Liver (tissue), 9 donors: ENCODE data around the gene HS3ST6. TPM values are rescaled to one million over a fixed set of nuclear protein-coding genes. Genes with fewer than 3 reads are reported as not detected.

Experiments
- DNase-seq: peaks from one replicate; pipeline ENCODE4 v3.0.0-alpha.2; 2017; ENCODE audit warnings: low spot score
- H3K27ac ChIP-seq, 2 donors: one replicate each; pipeline ENCODE4 v1.7.0; 2013; ENCODE audit warnings: inconsistent platforms in 2 of 2, low read length in 2 of 2, control low read depth in 1 of 2, low read depth in 1 of 2, mild to moderate bottlenecking in 1 of 2
- H3K27me3 ChIP-seq, 4 donors: one replicate each; pipeline versions ENCODE4 v1.6.1 to v1.7.0; 2013; ENCODE audit warnings: low read length in 3 of 4, inconsistent platforms in 1 of 4, mild to moderate bottlenecking in 1 of 4, moderate library complexity in 1 of 4; ENCODE audit not compliant: control insufficient read depth in 4 of 4, insufficient read depth in 4 of 4
- H3K36me3 ChIP-seq, 4 donors: one replicate each; pipeline versions ENCODE4 v1.6.1 to v1.7.0; 2013; ENCODE audit warnings: low read length in 3 of 4, mild to moderate bottlenecking in 3 of 4, low read depth in 1 of 4, moderate library complexity in 1 of 4; ENCODE audit not compliant: control insufficient read depth in 4 of 4, insufficient read depth in 3 of 4
- H3K4me1 ChIP-seq, 4 donors: one replicate each; pipeline versions ENCODE4 v1.6.1 to v1.7.0; 2013; ENCODE audit warnings: low read length in 3 of 4, mild to moderate bottlenecking in 3 of 4, moderate library complexity in 1 of 4; ENCODE audit not compliant: control insufficient read depth in 4 of 4, insufficient read depth in 4 of 4
- H3K4me3 ChIP-seq, 3 donors: one replicate each; pipeline versions ENCODE4 v1.6.1 to v1.7.0; 2013; ENCODE audit warnings: low read length in 3 of 3, control low read depth in 1 of 3, low read depth in 1 of 3, mild to moderate bottlenecking in 1 of 3
- H3K9ac ChIP-seq, 2 donors: one replicate each; pipeline ENCODE4 v1.7.0; 2013; ENCODE audit warnings: low read length in 2 of 2, mild to moderate bottlenecking in 2 of 2, moderate library complexity in 2 of 2, control low read depth in 1 of 2, low read depth in 1 of 2
- H3K9me3 ChIP-seq, 4 donors: one replicate each; pipeline versions ENCODE4 v1.6.1 to v1.7.0; 2013; ENCODE audit warnings: low read length in 3 of 4; ENCODE audit not compliant: control insufficient read depth in 4 of 4
- EGR1 ChIP-seq, 2 donors: IDR thresholded peaks; 2 replicates each; pipeline ENCODE4 v1.6.1; 2016 to 2018; ENCODE audit warnings: antibody characterized with exemption in 2 of 2, low read depth in 2 of 2
- FOXA1 ChIP-seq: IDR thresholded peaks from 2 replicates; pipeline ENCODE4 v1.6.1; 2016; ENCODE audit warnings: antibody characterized with exemption
- FOXA2 ChIP-seq: IDR thresholded peaks from 2 replicates; pipeline ENCODE4 v1.6.1; 2016; ENCODE audit warnings: antibody characterized with exemption
- GABPA ChIP-seq, 2 donors: IDR thresholded peaks in 1 of 2; conservative IDR thresholded peaks in 1 of 2; 2 replicates each; pipeline ENCODE4 v1.6.1; 2016; ENCODE audit warnings: antibody characterized with exemption in 2 of 2, mild to moderate bottlenecking in 1 of 2, moderate library complexity in 1 of 2
- HNF4A ChIP-seq, 2 donors: conservative IDR thresholded peaks; 2 replicates each; pipeline ENCODE4 v1.6.1; 2016; ENCODE audit warnings: antibody characterized with exemption in 2 of 2, mild to moderate bottlenecking in 2 of 2
- HNF4G ChIP-seq: IDR thresholded peaks from 2 replicates; pipeline ENCODE4 v1.6.1; 2016; ENCODE audit warnings: antibody characterized with exemption
- JUND ChIP-seq, 2 donors: IDR thresholded peaks; 2 replicates each; pipeline ENCODE4 v1.6.1; 2016; ENCODE audit warnings: antibody characterized with exemption in 2 of 2
- NR2F2 ChIP-seq: IDR thresholded peaks from 2 replicates; pipeline ENCODE4 v1.6.1; 2016; ENCODE audit warnings: antibody characterized with exemption
- RAD21 ChIP-seq, 2 donors: IDR thresholded peaks; 2 replicates each; pipeline ENCODE4 v1.6.1; 2016; ENCODE audit warnings: antibody characterized with exemption in 2 of 2, mild to moderate bottlenecking in 2 of 2
- RXRA ChIP-seq, 2 donors: IDR thresholded peaks; 2 replicates each; pipeline ENCODE4 v1.6.1; 2017 to 2018; ENCODE audit warnings: antibody characterized with exemption in 2 of 2, mild to moderate bottlenecking in 1 of 2
- SP1 ChIP-seq: IDR thresholded peaks from 2 replicates; pipeline ENCODE4 v1.6.1; 2018; ENCODE audit warnings: antibody characterized with exemption, mild to moderate bottlenecking
- TAF1 ChIP-seq: conservative IDR thresholded peaks from 2 replicates; pipeline ENCODE4 v1.6.1; 2016; ENCODE audit warnings: antibody characterized with exemption, mild to moderate bottlenecking
- YY1 ChIP-seq: IDR thresholded peaks from 2 replicates; pipeline ENCODE4 v1.6.1; 2016; ENCODE audit warnings: antibody characterized with exemption, mild to moderate bottlenecking
- WGBS: extraction: QIAGEN DNeasy Blood & Tissue Kit; methylation state at CpG from one replicate; pipeline ENCODE4 v1.1.7; 2013; 5-methylcytosine and 5-hydroxymethylcytosine counted together
- polyA plus RNA-seq, 2 donors: library from polyadenylated mRNA; stranded (reverse) in 1 of 2; unstranded in 1 of 2; fragments of 200-250 nt in 1 of 2; fragments of >200 nt in 1 of 2; fragmentation: Nextera tagmentation in 1 of 2; extraction: Ambion mirVana in 1 of 2; gene quantifications; one replicate each; pipeline versions ENCODE4 v1.2.1 to v1.2.3, GENCODE V29; 2013 to 2015
- total RNA-seq, 2 donors: library from RNA; depleted of rRNA; stranded (reverse); fragments of >200 nt; gene quantifications; one replicate each; pipeline ENCODE4 v1.2.3, GENCODE V29; 2014
- TF ChIP-seq, protein P1 (sequence below): fragments of 150-350 bp; IDR thresholded peaks from 2 replicates; pipeline ENCODE4 v1.5.1; 2017; ENCODE audit warnings: improper control_type of control experiment, low read depth, low read length; ENCODE audit not compliant: missing input control
- TF ChIP-seq, protein P2 (sequence below): IDR thresholded peaks from 2 replicates; pipeline ENCODE4 v1.6.1; 2016; ENCODE audit warnings: antibody characterized with exemption, mild to moderate bottlenecking
- TF ChIP-seq, protein P3 (sequence below): IDR thresholded peaks from 2 replicates; pipeline ENCODE4 v1.6.1; 2016; ENCODE audit warnings: antibody characterized with exemption
- TF ChIP-seq, protein P4 (sequence below): IDR thresholded peaks from 2 replicates; pipeline ENCODE4 v1.6.1; 2016; ENCODE audit warnings: antibody characterized with exemption
- TF ChIP-seq, protein P5 (sequence below): IDR thresholded peaks from 2 replicates; pipeline ENCODE4 v1.6.1; 2016; ENCODE audit warnings: antibody characterized with exemption
- donor health status: healthy.
- donor health status: healthy.
- donor health status: healthy.
- donor health status: healthy.
- donor health status: healthy.

Gene HS3ST6
- total and polyA plus RNA-seq, 4 donors: not detected

DNA sequence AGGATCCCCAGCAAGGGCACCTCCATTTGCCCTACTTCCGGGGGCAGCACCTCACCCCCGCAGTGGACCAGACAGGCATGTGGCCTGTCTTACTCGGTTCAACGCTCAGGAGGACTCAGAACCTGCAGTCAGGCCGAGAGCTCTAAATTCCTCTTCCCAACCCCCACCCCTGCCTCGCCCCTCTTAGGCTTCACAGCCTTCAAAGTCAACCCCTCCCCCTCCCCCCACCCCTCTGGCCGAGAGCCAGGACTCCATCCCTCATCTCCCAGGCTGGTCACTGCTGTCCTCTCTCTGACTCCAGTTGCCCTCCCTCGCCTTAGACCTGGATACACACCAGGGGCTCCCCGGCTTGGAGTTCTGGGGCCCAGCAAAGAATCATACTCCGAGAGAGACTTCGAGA is 8.1 kb upstream of the HS3ST6 start:
- TF ChIP-seq, protein P1, sequence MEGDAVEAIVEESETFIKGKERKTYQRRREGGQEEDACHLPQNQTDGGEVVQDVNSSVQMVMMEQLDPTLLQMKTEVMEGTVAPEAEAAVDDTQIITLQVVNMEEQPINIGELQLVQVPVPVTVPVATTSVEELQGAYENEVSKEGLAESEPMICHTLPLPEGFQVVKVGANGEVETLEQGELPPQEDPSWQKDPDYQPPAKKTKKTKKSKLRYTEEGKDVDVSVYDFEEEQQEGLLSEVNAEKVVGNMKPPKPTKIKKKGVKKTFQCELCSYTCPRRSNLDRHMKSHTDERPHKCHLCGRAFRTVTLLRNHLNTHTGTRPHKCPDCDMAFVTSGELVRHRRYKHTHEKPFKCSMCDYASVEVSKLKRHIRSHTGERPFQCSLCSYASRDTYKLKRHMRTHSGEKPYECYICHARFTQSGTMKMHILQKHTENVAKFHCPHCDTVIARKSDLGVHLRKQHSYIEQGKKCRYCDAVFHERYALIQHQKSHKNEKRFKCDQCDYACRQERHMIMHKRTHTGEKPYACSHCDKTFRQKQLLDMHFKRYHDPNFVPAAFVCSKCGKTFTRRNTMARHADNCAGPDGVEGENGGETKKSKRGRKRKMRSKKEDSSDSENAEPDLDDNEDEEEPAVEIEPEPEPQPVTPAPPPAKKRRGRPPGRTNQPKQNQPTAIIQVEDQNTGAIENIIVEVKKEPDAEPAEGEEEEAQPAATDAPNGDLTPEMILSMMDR: no peak
- TF ChIP-seq HNF4A (conservative IDR thresholded peaks at IDR 0.05) (no peak), HNF4G (no peak), FOXA2 (no peak), RXRA (IDR thresholded peaks at IDR 0.05) (no peak), TAF1 (no peak), NR2F2 (no peak), YY1 (no peak), GABPA (IDR thresholded peaks at IDR 0.05 in 1 of 2, conservative IDR thresholded peaks at IDR 0.05 in 1 of 2) (no peak), FOXA1 (no peak), SP1 (no peak), RAD21 (IDR thresholded peaks at IDR 0.05) (no peak), EGR1 (IDR thresholded peaks at IDR 0.05; ENCODE audit: low read depth in 2 of 2) (no peak), JUND (IDR thresholded peaks at IDR 0.05) (no peak)
- TF ChIP-seq, protein P2, sequence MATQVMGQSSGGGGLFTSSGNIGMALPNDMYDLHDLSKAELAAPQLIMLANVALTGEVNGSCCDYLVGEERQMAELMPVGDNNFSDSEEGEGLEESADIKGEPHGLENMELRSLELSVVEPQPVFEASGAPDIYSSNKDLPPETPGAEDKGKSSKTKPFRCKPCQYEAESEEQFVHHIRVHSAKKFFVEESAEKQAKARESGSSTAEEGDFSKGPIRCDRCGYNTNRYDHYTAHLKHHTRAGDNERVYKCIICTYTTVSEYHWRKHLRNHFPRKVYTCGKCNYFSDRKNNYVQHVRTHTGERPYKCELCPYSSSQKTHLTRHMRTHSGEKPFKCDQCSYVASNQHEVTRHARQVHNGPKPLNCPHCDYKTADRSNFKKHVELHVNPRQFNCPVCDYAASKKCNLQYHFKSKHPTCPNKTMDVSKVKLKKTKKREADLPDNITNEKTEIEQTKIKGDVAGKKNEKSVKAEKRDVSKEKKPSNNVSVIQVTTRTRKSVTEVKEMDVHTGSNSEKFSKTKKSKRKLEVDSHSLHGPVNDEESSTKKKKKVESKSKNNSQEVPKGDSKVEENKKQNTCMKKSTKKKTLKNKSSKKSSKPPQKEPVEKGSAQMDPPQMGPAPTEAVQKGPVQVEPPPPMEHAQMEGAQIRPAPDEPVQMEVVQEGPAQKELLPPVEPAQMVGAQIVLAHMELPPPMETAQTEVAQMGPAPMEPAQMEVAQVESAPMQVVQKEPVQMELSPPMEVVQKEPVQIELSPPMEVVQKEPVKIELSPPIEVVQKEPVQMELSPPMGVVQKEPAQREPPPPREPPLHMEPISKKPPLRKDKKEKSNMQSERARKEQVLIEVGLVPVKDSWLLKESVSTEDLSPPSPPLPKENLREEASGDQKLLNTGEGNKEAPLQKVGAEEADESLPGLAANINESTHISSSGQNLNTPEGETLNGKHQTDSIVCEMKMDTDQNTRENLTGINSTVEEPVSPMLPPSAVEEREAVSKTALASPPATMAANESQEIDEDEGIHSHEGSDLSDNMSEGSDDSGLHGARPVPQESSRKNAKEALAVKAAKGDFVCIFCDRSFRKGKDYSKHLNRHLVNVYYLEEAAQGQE: no peak
- TF ChIP-seq, protein P3, sequence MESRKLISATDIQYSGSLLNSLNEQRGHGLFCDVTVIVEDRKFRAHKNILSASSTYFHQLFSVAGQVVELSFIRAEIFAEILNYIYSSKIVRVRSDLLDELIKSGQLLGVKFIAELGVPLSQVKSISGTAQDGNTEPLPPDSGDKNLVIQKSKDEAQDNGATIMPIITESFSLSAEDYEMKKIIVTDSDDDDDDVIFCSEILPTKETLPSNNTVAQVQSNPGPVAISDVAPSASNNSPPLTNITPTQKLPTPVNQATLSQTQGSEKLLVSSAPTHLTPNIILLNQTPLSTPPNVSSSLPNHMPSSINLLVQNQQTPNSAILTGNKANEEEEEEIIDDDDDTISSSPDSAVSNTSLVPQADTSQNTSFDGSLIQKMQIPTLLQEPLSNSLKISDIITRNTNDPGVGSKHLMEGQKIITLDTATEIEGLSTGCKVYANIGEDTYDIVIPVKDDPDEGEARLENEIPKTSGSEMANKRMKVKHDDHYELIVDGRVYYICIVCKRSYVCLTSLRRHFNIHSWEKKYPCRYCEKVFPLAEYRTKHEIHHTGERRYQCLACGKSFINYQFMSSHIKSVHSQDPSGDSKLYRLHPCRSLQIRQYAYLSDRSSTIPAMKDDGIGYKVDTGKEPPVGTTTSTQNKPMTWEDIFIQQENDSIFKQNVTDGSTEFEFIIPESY: no peak
- TF ChIP-seq, protein P4, sequence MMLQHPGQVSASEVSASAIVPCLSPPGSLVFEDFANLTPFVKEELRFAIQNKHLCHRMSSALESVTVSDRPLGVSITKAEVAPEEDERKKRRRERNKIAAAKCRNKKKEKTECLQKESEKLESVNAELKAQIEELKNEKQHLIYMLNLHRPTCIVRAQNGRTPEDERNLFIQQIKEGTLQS: no peak
- TF ChIP-seq, protein P5, sequence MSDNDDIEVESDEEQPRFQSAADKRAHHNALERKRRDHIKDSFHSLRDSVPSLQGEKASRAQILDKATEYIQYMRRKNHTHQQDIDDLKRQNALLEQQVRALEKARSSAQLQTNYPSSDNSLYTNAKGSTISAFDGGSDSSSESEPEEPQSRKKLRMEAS: no peak
- DNase-seq: no peak

More for the DNA sequence above, 8.1 kb upstream of the HS3ST6 start:
- Histone ChIP-seq H3K4me1 (peaks cover 0 to 8% (median 3%) of the 10 kb centered on the region in 4 donors), H3K9me3 (no peaks in the 10 kb centered on the region), H3K27ac (no peak overlapping the region), H3K4me3 (no peak overlapping the region), H3K9ac (no peak overlapping the region), H3K36me3 (no peaks in the 10 kb centered on the region), H3K27me3 (peaks cover 0 to 8% (median 4%) of the 10 kb centered on the region in 4 donors)
- WGBS: 81% methylated on average over 11 of the region's 11 CpGs
